Erythroblast (primary cell): Measurements from ENCODE around the gene CLDN14.

ENCODE experiments used
- GATA1 ChIP-seq: IDR thresholded peaks from 2 replicates; pipeline ENCODE4 v1.6.1; 2011; ENCODE audit warnings: low read depth, mild to moderate bottlenecking, control low read depth, low read length, moderate library complexity
- POLR2A ChIP-seq: IDR thresholded peaks from 2 replicates; pipeline ENCODE4 v1.6.1; 2011; ENCODE audit warnings: mild to moderate bottlenecking, low read length

DNA sequence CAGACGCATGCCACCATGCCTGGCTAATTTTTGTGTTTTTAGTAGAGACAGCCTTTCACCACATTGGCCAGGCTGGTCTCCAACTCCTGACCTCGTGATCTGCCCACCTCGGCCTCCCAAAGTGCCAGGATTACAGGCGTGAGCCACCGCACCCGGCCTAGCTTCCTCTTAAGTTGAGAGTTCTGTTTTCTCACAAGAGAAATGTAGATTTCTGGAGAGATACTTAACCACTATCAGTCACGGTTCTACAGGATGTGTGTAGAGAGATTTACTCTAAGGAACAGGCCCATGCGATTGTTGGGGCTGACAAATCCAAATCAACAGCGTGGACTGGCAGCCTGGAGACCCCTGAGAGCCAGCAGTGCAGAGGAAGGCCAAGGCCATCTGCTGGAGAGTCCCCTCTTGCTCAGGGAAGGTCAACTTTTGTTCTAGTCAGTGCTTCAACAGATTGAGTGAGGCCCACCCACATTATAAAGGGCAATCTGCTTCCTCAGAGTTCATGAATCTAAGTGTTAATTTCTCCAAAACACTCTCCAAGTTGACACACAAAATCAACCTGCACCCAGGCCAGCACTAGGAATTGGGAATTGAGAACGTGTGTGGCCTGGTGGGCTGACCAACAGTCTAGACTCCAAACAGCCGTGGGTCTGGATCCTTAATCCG is 56.0 kb downstream of the CLDN14 start:
- no peak for TF ChIP-seq POLR2A
- no peak for TF ChIP-seq GATA1
